ENCODE data around the gene LRRC19. TPM values are rescaled to one million over a fixed set of nuclear protein-coding genes. Genes with fewer than 3 reads are reported as not detected.

Gene LRRC19
- total and polyA plus RNA-seq, 10 donors = not detected

DNA sequence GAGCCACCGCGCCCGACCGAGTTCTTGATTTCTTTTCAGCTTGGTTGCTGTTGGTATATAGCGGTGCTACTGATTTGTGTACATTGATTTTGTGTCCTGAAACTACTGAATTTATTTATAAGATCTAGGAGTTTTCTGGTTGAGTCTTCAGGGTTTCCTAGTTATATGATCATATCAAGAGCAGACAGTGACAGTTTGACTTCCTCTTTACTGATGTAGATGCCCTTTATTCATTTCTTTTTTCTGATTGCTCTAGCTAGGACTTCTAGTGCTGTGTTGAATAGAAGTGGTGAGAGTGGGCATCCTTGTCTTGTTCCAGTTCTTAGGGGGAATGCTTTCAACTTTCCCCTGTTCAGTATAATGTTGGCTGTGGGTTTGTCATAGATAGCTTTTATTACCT is 17.4 kb upstream of the LRRC19 start:
- DNase-seq = no peak
- no peaks in the 10 kb centered on the region for H3K9me3 ChIP-seq
- H3K27ac ChIP-seq = no peak overlapping the region
- TF ChIP-seq POLR2A (IDR thresholded peaks at IDR 0.05) (no peak), POLR2AphosphoS5 (IDR thresholded peaks at IDR 0.05) (no peak)
- TF ChIP-seq, protein P1, sequence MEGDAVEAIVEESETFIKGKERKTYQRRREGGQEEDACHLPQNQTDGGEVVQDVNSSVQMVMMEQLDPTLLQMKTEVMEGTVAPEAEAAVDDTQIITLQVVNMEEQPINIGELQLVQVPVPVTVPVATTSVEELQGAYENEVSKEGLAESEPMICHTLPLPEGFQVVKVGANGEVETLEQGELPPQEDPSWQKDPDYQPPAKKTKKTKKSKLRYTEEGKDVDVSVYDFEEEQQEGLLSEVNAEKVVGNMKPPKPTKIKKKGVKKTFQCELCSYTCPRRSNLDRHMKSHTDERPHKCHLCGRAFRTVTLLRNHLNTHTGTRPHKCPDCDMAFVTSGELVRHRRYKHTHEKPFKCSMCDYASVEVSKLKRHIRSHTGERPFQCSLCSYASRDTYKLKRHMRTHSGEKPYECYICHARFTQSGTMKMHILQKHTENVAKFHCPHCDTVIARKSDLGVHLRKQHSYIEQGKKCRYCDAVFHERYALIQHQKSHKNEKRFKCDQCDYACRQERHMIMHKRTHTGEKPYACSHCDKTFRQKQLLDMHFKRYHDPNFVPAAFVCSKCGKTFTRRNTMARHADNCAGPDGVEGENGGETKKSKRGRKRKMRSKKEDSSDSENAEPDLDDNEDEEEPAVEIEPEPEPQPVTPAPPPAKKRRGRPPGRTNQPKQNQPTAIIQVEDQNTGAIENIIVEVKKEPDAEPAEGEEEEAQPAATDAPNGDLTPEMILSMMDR (IDR thresholded peaks at IDR 0.05 in 8 of 11, conservative IDR thresholded peaks at IDR 0.05 in 3 of 11) = no peak
- intact Hi-C loops (cut with DNase I; ENCODE audit: low total_unique reads) = no loop called here
- WGBS, 5 donors = 84 to 94% (median 88%) methylated on average over 5 of the region's 5 CpGs
- H3K4me3 ChIP-seq = no peak overlapping the region
- no peaks in the 10 kb centered on the region for H3K4me1 ChIP-seq
- H3K36me3 ChIP-seq = peaks cover 0 to 64% (median 19%) of the 10 kb centered on the region in 6 donors
- H3K27me3 ChIP-seq (replicated peaks in 1 of 7) = no peaks in the 10 kb centered on the region

DNA sequence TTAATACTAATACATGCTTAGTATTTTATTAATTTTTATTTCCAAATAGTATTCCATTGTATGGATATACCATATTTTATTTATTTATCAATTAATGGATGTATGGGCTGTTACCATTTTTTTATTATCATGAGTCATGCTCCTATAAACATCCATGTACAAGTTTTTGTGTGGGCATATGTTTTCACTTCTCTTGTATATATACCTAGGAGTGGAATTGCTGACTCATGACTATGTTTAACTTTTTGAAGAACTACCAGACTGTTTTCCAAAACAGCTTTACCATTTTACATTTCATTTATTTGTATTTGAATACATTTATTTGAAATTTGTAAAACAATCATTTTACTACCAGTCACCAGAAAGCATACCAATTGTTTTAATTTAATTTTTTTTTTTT is 14.1 kb upstream of the LRRC19 start:
- intact Hi-C loops (cut with DNase I; ENCODE audit: low total_unique reads) = no loop called here
- TF ChIP-seq, protein P1 (IDR thresholded peaks at IDR 0.05 in 8 of 11, conservative IDR thresholded peaks at IDR 0.05 in 3 of 11) = no peak
- no peak for TF ChIP-seq POLR2AphosphoS5 (IDR thresholded peaks at IDR 0.05)
- no peak for TF ChIP-seq POLR2A (IDR thresholded peaks at IDR 0.05)
- no peak for DNase-seq
- no peak overlapping the region for H3K27ac ChIP-seq
- no peaks in the 10 kb centered on the region for H3K27me3 ChIP-seq (replicated peaks in 1 of 7)
- H3K9me3 ChIP-seq = no peaks in the 10 kb centered on the region
- H3K4me3 ChIP-seq = no peak overlapping the region
- peaks cover 0 to 87% (median 26%) of the 10 kb centered on the region in 6 donors for H3K36me3 ChIP-seq
- H3K4me1 ChIP-seq = no peaks in the 10 kb centered on the region

DNA sequence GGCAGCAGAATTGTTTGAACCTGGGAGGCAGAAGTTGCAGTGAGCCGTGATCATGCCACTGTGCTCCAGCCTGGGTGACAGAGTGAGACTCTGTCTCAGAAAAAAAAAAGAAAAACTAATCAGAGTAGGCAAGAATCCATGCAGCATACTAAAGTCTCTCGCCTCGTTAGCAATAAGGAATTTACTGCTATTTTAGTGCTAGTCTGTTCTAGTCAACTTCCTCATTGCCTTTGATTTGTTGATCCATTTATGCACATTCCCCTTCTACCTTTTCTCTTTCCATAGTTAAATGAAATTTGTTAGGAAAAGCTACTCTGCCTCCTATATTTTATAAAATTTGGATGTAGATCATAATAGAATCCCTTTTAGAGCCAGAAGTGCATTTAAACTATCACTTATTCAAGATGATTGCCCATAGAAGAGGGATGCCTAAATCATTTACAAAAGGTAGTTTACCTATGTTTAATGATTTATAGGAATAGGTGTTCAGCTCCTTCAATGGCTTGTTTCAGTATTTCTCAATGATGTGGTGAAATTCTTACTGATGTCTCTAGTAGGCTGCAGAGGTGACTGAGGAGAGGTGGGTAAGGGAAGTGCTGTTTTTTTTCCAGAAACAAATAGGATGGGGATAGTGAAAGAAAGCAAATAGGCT is 1.9 kb downstream of the LRRC19 start:
- intact Hi-C loops (cut with DNase I; ENCODE audit: low total_unique reads) = no loop called here

DNA sequence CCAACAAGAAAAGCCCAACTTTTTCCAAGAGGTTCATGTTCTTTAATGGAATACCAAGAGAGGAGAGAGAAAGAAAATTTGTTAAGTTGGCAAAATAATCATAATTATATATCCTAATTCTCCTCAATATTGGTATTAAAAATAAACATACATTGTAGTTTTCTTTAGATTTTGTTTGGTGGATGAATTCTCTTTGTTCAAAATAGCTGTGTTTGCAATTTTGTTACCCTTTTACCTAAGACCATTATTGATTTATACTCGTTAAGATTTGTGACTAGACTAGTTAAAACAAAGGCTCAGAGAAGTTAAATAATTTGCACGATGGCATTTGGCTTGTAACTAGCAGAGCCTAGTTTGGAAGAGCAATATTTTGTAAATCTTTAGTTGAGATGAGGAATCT is 9.7 kb downstream of the LRRC19 start:
- Histone ChIP-seq H3K27ac (no peak overlapping the region), H3K27me3 (replicated peaks in 1 of 7) (no peaks in the 10 kb centered on the region), H3K4me1 (no peaks in the 10 kb centered on the region), H3K36me3 (peaks cover 0 to 26% (median 2%) of the 10 kb centered on the region in 6 donors), H3K9me3 (no peaks in the 10 kb centered on the region), H3K4me3 (no peak overlapping the region)
- DNase-seq = no peak
- WGBS, 5 donors = 89 to 95% (median 93%) methylated on average over 2 of the region's 2 CpGs
- intact Hi-C loops (cut with DNase I; ENCODE audit: low total_unique reads) = no loop called here
- TF ChIP-seq POLR2AphosphoS5 (IDR thresholded peaks at IDR 0.05) (no peak), POLR2A (IDR thresholded peaks at IDR 0.05) (no peak)
- TF ChIP-seq, protein P1 (IDR thresholded peaks at IDR 0.05 in 8 of 11, conservative IDR thresholded peaks at IDR 0.05 in 3 of 11) = no peak

More for the DNA sequence above, 1.9 kb downstream of the LRRC19 start:
- H3K4me3 ChIP-seq = no peak overlapping the region
- no peaks in the 10 kb centered on the region for H3K4me1 ChIP-seq
- DNase-seq = no peak
- H3K27me3 ChIP-seq (replicated peaks in 1 of 7) = no peaks in the 10 kb centered on the region
- H3K9me3 ChIP-seq = no peaks in the 10 kb centered on the region
- H3K36me3 ChIP-seq = peaks cover 0 to 5% (median 0%) of the 10 kb centered on the region in 6 donors
- H3K27ac ChIP-seq = no peak overlapping the region
- TF ChIP-seq POLR2AphosphoS5 (IDR thresholded peaks at IDR 0.05) = no peak
- TF ChIP-seq POLR2A (IDR thresholded peaks at IDR 0.05) = no peak
- TF ChIP-seq, protein P1 (IDR thresholded peaks at IDR 0.05 in 8 of 11, conservative IDR thresholded peaks at IDR 0.05 in 3 of 11) = no peak
- 86 to 98% (median 95%) methylated on average over 3 of the region's 3 CpGs for WGBS, 5 donors
